GM03348 (cell line): ENCODE data around the gene OSBPL2.

Experiments
- DNase-seq: peaks from one replicate; pipeline ENCODE4 v3.0.0; 2012; ENCODE audit warnings: low spot score

OSBPL2 gene

DNA sequence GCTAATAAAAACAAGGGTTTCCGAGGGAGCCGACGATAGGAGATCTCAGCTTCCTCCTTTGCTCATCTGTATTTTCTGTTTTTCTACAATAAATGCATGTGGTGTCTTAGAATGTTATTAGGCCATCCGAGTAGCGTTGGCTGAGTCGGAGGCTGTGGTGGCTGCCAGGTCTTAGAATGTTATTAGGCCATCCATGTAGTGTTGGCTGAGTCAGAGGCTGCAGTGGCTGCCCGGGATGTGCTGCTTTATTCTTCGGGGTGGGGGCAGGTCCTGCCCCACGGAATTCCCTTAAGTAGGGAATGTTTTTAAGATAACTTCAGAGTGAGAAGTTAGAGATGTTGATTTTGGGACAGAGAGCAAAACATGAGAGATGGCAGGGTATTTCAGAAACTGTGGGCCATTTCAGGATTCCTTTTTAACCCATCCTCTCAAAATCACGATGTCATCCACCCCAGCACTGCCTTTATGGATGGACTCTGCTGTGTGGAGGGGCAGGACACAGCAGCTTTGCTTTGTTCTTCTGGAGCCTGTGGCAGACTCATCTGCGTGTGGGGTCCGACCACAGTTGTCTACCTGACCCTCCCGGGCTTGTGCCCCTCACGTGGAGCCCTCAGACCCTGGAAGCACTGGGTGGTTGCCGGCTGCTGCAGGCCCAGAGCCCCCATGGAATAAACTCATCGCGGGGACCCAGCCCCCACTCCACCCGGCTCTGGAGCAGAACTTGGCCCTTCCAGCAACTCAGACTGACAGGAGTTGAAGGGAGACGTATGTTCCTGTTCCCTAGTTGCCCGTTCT lies 20.4 kb downstream of the OSBPL2 start:
- peak; percentile 91 for DNase-seq

DNA sequence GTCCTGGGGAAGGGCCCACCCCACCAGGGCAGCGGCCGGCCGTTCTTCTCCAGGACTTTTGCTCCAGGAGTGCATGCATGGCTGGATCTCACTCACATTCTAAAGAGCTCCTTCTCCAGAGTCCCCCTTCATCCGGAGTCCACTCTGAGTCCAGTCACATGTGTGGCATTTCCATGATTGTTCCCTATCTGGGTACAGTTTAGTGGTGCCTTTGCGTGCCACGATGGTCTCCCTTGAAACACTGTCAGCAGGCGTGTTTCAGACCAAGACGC lies 20.9 kb downstream of the OSBPL2 start:
- no peak for DNase-seq

DNA sequence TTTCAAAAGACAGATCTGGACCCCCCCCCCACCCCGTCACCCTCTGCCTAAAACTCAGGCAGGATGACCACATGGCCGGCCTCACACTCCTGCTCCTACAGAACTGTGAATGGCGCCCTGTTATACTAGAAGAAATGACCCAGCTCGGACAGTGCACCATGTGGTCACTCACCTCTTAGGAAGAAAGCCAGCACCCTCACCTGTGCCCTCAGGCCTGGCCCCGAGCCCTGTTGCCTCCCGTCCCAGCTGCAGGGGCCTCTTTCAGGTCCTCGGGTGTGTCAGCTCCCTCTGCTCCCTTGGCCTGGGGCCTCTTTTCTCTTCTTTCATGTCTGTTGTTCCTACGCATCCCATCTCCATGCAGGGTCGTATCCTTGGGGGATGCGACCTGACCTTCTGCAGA lies 23.7 kb downstream of the OSBPL2 start:
- DNase-seq = no peak

DNA sequence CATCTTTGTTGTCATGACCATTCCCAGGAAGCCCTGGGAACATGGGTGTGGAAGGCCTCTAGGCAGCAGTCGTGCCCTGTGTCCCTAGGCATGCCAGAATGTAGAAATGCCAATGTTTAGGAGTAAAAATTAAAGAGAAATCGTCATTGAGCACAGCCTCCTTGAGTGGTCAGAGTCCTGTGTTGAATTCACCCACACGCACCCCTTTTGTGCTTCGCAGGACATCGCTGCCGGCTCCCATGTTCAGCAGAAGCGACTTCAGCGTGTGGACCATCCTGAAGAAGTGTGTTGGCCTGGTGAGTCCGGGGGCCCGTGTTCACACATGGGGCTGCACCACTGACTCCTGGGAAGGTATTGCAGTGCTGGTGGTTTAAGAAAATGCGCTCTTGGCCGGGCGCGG lies 25.1 kb downstream of the OSBPL2 start:
- no peak for DNase-seq

DNA sequence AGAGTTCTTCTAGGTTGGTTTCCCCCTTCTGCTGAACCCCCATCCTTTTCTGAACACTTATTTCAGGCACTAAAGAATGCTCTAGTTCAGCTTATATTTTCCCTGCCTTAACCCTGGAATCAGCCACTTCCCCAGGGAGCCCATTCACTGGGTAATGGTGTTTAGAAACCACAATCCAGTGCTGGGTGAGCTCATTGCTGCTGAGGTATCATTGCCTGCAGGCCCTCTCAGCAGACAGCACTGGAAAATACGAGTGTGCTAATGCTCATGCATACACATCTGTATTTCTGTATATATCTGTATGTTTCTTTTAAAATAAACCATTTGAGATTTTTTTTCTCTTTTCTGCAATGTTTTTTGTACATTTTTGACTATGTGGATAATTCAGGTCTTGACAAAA lies 27.0 kb downstream of the OSBPL2 start:
- no peak for DNase-seq

DNA sequence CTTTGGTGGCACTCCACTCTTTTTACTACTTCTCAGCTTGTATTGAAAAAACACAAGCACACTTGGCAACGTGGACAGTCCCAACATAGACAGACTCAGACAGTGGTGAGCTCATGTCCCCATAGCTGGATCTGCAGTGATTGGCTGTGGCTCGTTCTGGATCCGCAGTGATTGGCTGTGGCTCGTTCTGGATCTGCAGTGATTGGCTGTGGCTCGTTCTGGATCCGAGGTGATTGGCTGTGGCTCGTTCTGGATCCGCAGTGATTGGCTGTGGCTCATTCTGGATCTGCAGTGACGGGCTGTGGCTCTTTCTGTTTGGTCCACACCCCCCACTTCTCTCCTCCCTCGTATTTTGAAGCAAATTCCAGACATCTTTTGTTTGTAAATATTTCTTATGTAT lies 28.0 kb downstream of the OSBPL2 start:
- DNase-seq = no peak

DNA sequence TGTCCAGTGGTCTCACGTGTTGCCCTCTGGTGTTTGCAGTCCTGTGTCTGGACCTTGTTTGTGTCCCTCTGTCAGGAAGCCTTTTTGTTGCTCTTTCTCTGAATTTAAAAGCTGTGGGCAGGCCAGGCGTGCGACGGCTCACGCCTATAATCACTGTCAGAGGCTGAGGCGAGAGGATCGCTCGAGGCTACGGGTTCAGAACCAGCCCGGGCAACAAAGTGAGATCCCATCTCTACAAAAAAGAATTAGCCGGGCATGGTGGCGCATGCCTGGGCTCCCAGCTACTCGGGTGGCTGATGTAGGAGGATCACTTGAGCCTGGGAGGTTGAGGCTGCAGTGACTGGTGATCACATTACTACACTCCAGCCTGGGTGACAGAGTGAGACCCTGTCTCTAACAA lies 28.5 kb downstream of the OSBPL2 start:
- no peak for DNase-seq

DNA sequence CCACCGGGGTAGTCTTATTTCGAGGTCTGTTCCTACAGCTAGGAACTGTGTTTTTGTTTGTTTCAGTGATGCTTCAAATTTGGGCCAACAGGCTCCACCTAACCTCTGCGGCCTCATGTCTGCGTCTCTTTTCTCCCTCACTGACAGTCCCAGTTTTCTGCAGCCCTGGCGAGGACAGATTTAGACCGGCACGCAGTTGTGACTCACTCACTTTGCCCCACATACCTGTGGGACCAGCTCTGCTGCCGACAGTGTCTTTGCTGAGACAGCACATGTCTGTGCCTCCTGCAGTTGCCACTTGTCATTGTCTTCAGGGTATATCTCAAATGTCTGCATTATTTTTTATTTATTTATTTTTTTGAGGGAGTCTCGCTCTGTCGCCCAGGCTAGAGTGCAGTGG lies 29.2 kb downstream of the OSBPL2 start:
- DNase-seq = no peak

DNA sequence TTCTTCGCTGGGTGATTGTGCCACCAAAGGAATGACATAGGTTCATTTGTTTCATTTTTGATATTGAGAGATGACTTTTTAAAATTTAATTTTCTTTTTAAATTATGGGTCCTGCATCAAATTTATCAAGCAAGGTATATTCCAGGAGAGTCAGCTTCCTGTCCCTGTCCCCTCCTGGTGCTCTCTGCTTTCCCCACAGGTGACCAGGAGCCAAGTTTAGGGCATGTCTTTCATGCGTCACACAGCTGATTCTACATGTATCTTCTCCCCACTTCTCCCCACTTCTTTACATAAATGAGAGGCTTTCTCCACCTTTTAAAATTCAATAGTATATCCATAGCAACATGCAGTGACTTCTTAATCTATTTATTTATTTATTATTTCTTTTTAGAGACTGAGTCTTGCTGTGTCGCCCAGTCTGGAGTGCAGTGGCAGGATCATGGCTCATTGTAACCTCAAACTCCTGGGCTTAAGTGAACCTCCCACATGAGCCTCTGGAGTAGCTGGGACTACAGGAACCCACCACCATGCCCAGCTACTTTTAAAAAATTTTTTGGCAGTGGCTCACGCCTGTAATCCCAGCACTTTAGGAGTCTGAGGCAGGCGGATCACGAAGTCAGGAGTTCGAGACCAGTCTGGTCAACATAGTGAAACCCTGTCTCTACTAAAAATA lies 30.0 kb downstream of the OSBPL2 start:
- no peak for DNase-seq

DNA sequence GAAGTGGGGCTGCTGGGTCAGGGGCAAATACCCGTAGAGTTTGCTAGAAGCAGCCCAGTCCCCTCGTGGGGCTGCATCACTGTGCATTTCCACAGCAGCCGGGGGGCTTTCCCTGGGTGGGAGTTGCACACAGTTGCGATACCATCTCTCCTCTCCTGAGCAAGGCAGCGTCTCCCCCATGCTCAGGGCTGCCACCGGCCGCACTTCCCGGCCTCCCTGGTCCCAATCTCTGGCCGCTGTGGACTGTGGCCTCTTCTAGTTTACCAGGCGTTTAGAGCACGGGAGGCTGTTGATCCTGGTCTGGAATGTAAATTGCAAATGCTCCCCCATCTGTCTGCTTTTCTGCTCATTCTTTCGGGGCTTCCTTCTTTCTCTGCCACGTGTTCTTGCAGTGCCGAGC lies 31.1 kb downstream of the OSBPL2 start:
- DNase-seq = no peak

DNA sequence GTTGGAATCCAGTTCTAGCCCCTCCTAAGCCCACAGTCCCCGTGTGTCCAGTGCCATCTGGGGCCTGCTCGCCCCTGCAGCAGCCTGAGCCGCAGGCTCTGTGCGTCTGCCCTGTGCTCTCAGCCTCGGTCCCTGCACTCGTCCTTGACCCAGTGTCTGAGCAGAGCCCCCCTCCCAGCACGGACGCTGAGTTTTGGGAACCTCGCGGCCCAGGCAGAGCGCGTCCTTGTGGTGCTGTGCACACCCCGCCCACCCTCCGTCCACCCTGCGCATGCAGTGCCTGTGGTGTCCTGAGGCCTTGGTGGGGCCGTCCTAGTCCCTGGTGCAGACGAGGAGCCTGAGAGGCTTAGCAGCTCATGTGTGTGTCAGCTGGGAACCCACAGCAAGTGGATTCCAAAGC lies 31.6 kb downstream of the OSBPL2 start:
- DNase-seq = no peak

DNA sequence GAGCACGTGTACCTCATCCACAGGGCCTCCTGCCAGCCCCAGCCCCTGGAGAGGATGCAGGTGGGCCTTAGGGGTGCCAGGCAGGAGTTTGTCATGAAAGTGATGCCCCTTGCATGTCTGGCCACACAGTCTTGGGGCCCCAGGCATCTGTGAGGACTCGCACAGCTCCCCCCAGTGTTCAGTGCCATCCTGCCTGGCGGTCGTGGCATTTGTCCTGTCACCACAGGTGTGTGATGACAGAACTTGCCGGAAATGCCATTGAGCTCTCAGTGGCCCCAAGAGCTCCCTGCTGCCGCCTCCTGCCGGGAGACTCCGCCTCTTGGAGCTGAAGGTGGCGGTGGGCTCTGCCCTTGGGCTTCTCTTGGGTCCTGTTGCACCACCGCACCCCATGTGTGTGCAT lies 33.9 kb downstream of the OSBPL2 start:
- DNase-seq = no peak

DNA sequence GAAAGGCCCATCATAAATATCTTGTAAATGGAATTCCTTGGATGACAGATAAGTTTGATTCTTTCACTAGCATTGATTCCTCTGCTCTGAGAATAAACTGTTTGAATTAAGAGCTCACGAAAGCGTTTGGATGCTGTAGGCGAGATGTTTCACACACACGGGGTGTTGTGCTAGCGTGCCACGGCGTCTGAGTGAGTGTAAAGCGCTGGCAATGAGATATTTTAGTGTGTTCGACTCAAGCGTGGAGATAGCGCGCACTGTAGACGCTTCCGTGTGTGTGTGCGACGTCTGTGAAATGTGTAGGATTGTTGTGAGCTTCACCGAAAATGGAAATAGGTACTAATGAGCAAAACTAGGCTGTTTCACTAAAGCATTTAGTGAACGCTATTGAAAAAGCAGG lies 35.1 kb downstream of the OSBPL2 start:
- no peak for DNase-seq

DNA sequence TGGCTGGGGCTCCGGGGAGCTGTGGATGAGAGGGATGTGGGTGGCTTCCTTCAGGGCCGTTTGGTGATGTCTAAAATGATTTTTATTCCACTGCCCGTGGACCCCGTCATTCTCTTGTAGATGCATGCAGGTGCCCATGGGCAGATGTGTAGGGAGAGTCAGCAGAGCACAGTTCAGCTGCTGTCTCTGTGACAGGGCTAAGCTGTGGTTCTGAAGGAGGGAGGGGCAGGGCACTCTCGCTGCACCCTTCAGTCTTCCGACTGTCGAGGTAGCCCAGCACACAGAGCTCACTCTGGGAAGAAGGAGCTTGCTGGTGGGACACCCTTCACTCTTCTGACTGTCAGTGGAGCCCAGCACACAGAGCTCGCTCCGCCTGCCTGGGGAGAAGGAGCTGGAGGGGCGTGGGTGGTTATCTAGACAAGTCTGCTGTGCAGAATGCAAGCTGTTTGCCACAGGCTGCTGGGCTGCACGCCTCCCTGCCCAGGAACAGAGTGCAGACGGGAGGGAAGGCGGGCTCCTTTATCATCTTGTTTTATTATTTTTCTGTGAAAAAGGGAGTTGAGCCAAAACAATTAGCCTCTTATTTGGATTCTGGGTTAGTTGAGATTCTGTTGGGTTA lies 36.1 kb downstream of the OSBPL2 start:
- DNase-seq = no peak

DNA sequence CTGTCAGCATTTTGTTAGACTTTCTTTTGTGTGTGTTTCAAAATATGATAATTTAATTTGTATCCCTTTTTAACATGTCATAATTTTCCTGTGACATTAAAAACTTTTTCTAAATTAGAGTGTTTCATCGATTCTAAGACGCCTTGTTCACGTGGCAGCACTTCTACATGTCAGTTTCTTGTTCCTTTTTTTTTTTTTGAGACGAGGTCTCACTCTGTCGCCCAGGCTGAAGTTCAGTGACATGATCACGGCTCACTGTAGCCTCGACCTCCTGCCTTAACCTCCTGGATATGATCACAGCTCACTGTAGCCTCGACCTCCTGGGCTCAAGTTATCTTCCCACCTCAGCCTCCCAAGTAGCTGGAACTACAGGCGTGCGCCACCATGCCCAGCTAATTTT lies 36.9 kb downstream of the OSBPL2 start:
- DNase-seq = no peak

DNA sequence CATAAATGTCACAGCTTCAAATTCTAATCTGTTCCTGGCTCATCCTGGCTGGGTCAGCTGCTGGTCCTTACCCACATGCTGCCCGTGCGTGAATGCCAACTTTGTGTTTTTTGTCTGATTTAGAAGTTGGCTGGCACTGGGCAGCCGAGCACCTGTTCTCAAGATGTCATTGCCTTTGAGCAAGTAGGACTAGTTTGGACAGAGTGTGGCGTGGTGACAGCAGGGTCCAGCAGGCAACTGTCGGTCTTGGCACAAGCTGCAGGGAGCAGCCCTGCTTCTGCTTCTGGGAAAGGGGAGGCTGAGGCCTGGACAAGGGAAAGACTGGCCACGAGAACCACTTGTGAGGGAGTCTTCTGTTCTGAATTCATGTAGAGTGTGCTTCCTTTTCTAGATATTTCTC lies 38.1 kb downstream of the OSBPL2 start:
- no peak for DNase-seq

DNA sequence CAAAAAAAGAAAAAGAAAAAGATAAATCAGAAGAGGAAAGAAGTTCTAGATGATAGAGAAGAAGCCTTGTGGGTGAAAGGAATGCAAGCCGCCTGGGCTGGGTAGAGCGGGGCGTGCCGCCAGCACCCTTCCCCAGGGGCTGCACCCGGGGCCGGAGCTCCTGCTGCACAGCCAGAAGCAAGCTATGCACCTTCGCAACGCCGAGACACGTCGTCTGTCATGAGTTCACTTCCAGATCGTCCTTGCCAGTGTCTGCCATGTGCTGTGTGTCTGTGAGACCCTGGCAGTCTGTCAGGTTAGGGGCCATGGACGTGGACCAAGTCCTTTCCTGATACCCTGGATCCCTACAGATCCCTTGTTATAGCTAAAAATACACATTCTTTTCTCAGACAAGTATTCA lies 38.9 kb downstream of the OSBPL2 start:
- DNase-seq = no peak

DNA sequence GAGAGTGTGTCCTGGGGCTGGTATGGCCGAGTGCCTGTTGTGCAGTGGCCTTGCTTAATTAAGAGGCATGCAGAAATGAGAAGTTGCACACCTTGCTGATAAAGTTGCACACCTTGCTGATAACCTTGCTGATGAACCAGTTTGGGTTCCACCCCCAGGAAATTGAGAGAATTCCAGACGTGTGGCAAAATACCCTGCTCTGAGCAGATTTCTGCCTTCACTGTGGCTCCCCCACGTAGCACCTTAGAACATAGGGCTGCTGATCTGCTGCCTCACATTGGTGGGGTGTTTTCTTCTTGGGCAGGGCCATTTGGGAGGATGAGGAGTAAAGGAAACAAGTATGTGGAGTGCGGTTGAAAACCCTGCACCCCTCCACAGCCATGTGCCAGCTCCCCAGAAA lies 42.0 kb downstream of the OSBPL2 start:
- DNase-seq = no peak

DNA sequence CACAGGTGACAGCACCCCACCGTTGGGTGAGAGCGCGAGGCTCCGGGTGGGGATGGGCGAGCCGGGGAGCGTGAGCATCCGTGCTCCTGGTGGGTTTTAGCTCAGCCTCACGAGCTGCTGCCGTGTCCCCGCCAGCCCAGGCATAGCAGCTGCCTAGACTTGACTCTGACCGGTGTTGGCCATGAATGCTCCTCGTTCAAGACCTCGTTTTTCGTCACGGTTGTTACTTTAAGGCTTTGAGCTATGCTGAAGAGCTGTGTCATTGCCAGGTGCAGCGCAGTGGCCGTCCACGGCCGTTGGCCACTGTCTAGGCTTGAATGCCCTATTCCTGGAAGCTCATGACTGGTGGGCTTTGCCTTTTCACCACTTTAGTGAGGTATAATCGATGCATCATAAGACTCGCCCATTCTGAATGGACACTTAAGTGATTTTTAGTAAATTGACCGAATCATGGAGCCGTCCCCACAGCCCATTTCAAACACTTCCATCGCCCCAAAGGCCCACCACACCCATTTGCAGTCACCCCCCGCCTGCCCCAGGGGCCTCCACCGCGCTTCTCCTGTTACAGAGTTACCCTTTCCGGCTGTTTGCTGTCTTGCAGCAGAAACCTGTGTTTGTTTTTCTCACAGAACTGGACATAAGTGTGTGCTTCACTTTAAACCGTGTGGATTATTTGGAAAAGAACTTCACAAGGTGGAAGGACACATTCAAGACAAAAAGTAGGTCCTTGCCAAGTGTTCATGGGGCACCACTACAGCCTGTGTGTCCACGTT lies 43.0 kb downstream of the OSBPL2 start:
- DNase-seq = no peak

DNA sequence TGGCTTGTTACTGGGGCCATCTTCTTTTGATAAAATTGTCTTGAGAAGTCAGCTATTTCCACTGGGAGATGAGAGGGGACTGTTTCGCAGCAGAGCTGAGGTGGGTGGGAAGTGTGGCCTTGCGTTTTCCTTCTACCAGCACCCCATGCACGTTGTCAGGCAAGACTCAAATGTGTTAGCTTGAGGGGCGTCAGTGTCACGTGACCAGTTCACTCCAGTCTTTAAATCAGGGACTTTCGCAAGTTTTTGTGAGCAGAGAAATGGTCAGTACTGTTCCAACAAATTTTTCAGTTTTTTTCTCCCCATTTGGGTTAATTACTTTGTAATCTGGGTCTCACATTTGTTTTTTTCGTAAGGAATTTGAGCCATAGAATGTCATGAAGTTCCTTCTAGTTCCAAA lies 43.8 kb downstream of the OSBPL2 start:
- DNase-seq = no peak

DNA sequence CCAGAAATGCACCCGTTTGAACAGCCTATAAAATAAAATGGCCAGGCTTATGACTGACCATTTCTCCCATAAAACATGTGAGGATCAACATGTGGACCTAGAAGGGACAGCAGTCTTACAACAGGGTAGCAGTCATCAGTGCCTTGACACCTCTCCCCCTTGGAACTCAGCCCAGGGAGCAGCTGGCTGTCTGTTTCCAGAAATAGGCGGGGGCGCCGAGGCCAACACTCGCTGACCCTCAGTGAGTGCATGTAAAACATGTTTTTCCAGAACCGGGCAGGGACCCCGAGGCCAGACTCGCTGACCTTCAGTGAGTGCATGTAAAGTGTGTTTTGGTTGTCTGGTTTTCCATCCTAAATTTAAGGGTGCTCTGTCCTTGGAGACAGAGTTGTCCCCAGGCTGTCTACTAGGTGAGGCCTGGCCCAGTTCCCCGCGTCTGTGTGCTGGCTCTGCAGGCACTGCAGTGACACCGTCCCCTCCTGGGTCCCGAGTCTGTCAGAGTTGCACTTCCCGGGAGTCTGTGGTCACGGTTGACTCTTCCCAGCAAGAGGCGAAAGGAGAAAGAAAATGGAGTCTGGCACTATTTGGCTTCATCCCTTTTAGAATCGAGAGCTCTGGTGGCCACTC lies 44.7 kb downstream of the OSBPL2 start:
- DNase-seq = no peak

DNA sequence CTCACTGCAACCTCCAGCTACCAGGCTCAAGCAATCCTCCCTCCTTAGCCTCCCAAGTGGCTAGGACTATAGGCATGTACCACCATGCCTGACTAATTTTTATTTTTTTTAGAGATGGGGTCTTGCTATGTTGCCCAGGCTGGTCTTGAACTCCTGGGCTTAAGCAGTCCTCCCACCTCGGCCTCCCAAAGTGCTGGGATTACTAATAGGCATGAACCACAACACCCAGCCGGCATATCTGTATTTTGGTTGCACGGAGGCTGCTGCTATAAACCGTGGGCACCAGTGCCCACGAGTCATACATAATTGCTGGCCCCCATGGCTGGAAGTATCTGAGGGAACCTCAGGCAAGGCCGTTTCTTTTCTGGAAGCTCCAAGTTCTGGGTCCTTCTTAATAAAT lies 46.1 kb downstream of the OSBPL2 start:
- no peak for DNase-seq

DNA sequence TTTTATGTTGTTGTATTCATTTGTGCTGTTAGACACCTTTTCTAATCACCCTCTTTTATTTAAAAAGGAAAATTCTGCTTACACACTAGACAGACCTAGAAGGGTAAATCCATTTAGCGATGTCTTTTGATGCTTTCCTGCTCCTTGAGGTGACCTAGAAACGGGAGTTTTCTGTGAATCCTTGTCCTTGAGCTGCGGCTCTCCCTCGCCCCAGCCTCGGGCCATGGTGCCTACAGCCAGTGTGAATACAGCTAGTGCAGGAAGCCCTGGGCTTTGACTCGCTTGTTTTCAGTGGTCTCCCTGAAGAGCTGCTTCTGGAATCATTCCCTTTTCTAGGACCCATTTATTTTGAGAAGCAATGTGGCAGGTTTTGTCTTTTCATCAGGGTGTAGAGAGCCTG lies 46.8 kb downstream of the OSBPL2 start:
- DNase-seq = no peak
